GM10266 (cell line): ENCODE data around the gene ZCCHC8.

Source experiments
- DNase-seq: peaks from one replicate; pipeline ENCODE4 v3.0.0; 2012; ENCODE audit errors: extremely low spot score
- TF ChIP-seq, protein P1 (sequence below): IDR thresholded peaks from 2 replicates; pipeline ENCODE4 v1.5.1; 2012; ENCODE audit warnings: mild to moderate bottlenecking, low read depth; ENCODE audit not compliant: control insufficient read depth, insufficient read depth; ENCODE audit errors: missing control alignments

ZCCHC8 gene

DNA sequence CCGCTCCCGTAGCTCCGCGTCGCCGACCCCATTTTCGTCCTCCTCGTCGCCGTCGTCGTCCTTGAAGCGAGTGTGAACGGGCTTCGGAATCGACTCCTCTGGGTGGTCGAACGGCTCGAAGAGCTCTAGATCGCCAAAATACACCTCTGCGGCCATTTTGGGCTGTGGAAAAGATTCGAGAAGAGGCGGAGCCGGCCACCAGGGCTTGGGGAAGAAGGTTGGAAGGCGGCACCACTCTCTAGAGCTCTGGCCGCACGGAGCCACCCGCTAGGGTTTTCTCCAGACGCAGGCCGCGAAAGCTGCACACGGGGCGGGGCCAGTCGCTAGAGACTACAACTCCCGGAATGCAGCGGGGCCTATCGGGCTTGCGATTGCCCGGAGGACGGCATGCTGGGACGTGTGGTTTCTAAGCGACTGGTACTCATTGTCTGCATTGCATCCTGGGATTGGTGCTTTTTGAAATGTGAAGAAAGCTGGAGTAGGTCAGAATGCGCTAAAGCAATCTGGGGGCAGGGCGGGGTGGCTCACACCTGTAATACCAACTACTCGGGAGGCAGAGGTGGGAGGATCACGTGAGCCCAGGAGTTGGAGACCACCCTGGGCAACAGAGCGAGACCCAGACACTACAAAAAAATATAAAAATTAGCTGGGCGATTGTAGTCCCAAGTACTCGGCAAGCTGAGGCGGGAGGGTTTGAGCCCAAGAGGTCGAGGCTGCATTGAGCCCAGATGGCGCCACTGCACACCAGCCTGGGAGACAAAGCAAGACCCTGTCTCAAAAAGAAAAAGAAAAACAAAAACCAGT, at the start of gene ZCCHC8:
TSS of gene ZCCHC8 (minus strand) at position 248 of the 804 bp plus-strand sequence. CDS start at position 156, 92 bp downstream.
- peak; percentile 94 for DNase-seq
- TF ChIP-seq, protein P1, sequence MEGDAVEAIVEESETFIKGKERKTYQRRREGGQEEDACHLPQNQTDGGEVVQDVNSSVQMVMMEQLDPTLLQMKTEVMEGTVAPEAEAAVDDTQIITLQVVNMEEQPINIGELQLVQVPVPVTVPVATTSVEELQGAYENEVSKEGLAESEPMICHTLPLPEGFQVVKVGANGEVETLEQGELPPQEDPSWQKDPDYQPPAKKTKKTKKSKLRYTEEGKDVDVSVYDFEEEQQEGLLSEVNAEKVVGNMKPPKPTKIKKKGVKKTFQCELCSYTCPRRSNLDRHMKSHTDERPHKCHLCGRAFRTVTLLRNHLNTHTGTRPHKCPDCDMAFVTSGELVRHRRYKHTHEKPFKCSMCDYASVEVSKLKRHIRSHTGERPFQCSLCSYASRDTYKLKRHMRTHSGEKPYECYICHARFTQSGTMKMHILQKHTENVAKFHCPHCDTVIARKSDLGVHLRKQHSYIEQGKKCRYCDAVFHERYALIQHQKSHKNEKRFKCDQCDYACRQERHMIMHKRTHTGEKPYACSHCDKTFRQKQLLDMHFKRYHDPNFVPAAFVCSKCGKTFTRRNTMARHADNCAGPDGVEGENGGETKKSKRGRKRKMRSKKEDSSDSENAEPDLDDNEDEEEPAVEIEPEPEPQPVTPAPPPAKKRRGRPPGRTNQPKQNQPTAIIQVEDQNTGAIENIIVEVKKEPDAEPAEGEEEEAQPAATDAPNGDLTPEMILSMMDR, result peak; percentile 16

DNA sequence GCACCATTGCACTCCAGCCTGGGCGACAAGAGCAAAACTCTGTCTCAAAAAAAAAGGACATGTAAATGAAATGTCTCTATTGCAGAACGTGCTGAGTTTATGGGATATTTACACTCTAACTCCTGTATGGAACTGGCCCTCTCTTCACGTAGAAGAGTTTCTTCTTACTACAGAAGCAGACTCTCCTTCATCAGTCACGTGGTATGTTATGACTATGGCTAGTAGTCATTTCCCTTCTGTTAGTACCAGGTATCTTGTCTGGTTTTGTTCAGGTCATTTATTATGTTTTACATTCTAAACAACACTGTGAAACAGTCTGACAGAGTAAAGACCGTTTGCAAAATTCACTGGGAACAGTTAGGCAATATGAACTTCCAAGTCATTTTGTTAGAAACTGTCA, 46.6 kb upstream of the ZCCHC8 start:
- DNase-seq, result no peak
- TF ChIP-seq, protein P1, result no peak

DNA sequence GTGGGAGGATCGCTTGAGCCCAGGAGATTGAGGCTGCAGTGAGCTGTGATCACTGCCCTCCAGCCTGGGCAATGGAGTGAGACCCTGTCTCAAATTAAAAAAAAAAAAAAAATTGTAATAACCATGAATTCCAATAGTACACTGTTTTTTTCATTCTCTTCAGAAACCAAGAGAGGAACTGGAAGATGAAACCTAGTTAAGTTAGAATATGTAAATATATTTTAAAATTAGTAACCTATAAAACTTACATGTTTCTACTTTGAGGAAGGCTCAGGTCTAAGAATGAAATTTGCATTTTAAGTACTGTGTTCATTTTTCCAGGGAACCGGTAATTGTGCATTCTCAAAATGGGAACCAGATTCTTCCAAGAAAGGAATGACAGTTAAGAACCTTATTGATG, 45.1 kb upstream of the ZCCHC8 start:
- TF ChIP-seq, protein P1, result no peak
- DNase-seq, result no peak

DNA sequence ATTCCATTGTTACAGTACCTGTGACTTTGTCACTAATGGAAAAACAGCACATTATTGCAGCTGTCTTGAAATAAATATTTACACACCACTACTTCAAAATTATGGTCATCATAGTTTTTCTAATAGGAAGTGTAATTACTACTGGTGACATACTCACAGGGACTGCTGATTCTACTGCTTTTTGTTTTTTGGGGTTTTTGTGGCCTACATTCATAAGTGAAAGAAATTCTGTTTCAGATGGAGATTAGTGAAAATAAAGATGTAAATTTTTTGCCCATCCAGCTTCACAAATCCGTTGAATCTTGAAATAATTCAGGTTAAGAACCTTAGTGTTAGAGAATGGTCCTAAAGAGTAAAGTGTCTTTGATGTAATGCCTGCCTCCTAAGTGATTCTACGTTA, 43.8 kb upstream of the ZCCHC8 start:
- DNase-seq, result peak; percentile 7
- TF ChIP-seq, protein P1, result no peak

DNA sequence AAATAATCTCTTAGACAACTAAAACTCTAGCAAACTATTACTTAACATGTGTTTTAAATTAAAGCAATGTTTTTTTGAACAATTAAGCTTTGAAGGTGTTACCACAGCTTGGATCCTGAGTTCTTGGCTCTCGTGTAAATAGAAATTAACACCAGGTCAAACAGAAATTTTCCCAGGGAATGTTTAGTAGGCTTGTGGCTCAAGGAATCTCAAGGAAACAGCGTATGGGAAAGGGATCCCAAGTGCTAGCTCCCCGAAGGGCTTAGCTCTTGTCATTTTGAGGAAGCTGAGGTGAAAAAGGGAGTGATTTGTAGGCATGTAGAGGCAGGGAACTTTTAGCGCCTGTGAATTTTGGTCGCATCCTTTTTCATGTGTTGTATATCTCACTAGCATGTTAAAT, 37.8 kb upstream of the ZCCHC8 start:
- TF ChIP-seq, protein P1, result no peak
- no peak for DNase-seq

DNA sequence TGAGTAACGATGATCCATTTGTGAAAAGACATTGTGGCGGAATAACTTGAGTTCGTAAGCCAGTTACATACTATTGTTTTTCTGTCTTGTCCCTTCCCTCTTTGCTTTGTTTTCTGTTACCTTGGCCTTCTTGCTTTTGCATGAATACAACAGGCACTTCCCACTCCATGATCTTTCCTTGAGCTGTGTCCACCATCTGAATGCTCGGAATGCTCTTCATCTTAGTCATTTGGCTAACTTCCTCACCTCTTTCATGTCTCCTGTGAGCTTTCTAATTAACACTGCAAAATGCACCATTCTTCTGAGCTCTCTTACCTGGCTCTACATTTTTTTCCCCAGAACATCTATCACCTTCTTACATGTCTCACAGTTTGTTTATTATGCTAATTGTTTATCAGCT, 36.3 kb upstream of the ZCCHC8 start:
- TF ChIP-seq, protein P1, result no peak

DNA sequence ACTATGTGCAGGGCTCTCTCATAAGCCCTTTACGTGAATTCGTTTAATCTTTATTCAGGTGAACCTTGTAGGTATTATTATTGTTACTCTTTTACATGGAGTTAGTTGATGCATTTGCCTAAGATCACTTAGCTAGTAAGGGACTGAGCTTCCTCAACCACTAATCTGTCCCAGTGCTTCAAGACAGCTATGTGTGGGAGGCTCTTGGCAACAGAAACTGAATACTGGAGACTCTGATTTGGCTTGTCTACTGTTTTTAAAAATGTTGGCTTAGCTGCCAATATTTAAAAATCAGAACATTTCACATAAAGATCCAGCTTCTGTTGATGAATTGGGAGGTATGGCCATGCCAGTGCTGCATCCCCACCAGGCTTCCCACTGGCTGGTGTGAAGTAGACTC, 33.1 kb upstream of the ZCCHC8 start:
- DNase-seq, result no peak
- TF ChIP-seq, protein P1, result no peak

More for the DNA sequence above, 36.3 kb upstream of the ZCCHC8 start:
- DNase-seq, result no peak
